RPMI7951 (cell line): ENCODE results near the gene OR52N2. TPM values are rescaled to one million over a fixed set of nuclear protein-coding genes. Genes with fewer than 3 reads are reported as not detected.
A peak's percentile ranks its signal among the peaks of the same experiment; 100 is the strongest.

Experiments used
- DNase-seq: peaks from one replicate; pipeline ENCODE4 v3.0.0-alpha.2; 2012; ENCODE audit warnings: low read depth
- total RNA-seq: library from RNA; depleted of rRNA; stranded (reverse); fragments of >200 nt; shearing (Covaris generic); gene quantifications from 2 replicates; pipeline ENCODE4 v1.2.3, GENCODE V29; 2014; rRNA removed

Gene OR52N2
- total RNA-seq: not detected in 2 replicates

DNA sequence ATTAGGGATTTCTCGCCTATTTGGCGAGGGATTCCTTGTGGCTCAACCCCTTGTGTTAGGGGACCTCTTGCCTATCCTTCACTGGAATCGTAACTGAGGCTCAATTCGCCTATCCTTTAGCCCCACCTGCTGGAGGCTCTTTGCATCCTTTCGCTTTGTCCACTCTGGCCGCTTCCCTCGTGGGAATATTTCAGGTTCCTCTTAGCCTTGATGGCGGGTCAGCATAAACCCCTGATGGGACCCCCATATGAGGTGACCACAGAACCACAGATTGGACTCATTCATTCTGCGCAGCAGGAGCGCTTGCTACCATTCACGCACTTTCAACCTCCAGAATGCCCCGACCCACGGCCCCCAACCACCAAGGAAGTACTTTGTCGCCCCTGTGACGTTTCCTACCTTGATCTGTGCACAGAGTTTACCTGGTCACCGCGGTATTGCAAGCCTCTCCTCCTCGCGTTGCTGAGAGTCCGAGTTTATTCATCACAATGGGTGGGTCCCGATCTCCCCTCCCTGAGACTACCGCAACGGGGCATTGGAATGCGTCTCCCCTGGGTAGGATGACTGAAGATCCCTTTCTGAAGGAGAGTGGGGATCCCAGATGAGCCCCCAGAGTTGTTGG lies at the start of gene OR52N2:
TSS of gene OR52N2 (plus strand) at position 425 of the 622 bp plus-strand sequence. CDS start 11,412 bp downstream, outside the sequence.
- peak; percentile 66 for DNase-seq

DNA sequence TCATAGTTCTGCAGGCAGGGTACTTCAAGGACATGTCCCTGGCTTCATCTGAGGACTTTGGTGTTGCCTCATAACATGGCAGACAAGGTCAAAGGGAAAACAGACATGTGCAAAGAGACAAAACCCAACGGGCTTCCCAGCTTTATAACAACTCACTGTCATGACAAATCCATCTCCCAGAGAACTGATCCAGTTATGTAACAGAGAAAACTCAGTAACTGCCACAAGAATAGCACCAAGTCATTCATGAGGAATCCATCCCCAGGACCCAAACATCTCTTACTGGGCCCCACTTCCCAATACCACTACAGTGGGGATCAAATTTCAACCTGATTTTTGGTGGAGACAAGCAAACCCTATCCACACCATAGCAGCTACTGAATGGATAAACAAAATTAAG lies 41.7 kb upstream of the OR52N2 start:
- peak; percentile 6 for DNase-seq

DNA sequence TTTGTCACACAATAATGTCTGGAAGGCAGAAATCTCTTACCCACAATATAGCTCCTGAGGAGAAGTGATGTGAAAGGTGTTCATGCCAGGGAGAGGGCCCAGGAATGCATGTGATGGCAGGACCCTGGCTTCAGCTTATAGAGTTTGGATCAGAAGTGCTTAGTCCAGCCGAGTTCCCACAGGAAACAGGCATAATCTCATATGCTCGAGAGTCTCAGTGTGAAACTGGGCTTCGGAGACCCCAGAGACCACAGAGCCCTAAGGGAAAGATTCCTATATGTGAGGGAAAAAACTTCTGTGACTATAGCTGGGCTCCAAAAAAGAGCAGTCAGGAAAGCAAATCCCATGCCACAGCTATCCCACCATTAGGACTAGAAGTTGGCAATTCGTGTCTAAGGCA lies 25.5 kb upstream of the OR52N2 start, which contains the start of gene OR52N5:
TSS of gene OR52N5 (minus strand) at position 101 of the 400 bp plus-strand sequence. CDS start 4,721 bp downstream, outside the sequence.
- no peak for DNase-seq

DNA sequence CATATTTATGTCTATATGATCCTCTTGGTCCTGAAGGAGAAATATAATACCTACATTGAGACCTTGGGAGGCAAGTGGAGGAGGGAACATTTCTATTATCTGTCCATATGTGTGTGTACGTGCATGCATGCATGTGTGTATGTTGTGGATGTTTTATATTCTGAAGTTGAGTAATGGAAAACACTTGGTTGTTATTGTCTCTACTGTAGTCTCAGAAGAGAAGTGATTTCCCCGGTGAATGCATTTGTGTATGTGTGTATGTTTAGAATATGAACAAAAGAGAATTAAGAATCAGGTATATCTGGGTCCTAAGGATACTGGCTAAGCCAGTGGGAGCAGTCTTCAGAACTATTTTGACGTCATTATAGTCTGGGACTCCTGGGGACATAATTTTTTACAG lies 17.6 kb upstream of the OR52N2 start, which contains the start of gene OR52N1:
TSS of gene OR52N1 (minus strand) at position 101 of the 400 bp plus-strand sequence. CDS start 2,449 bp downstream, outside the sequence.
- DNase-seq: no peak

DNA sequence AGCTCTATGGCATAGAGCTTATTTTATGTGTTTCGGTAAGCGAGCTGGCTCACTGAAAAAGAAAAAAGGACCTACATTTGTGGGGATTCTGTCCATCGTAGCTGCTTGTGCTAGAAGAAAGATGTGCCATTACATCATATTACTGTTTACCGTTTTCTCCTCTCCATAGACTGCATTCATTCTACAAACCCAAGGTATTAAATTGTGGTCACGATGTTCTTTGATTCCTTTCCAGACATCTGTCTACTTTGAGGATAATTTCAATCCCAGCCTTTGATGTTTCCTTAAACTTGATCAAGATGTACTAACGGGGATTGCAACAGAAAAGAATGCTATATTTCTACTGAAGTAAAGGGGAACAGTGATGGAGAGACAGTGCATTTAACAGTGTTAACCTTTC lies 12.2 kb upstream of the OR52N2 start:
- no peak for DNase-seq

DNA sequence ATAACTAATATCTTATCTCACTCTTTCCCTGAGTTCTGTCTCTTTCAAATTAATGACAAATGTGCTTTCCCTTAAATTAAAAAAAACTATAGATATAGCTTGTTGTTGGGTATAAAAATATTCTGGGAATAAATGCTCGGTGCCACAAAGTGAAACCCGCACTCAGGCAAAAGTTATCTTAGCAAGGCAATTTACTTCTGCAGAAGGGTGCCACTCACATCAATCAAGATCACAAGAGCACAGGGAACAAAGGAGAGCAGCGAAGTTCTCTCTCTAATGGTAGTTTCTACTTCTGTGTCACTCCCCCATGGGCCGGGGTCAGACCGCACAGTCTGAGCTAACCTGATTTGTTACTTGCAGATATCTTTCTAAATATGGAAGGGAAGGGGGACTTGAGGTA lies 4.7 kb upstream of the OR52N2 start:
- no peak for DNase-seq

DNA sequence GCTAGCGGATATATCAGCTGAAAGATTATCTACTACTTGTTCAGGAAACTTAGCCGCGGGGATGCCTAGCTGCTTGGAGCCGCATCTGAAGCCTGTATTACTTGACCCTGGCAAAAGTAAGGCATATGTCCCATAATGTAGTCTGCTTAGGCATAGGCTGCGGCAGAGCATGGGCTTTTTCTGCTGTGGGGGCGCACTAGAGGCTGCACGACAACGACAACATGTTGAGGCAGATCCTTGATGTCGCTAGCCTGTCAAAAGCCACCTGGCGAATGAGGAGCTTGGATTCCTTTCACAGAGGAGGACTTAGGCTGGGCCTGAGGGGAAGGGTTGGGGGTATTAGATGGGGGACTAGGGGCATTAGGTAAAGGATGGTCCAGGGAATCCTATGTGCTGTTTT lies 1.1 kb upstream of the OR52N2 start:
- peak; percentile 10 for DNase-seq

DNA sequence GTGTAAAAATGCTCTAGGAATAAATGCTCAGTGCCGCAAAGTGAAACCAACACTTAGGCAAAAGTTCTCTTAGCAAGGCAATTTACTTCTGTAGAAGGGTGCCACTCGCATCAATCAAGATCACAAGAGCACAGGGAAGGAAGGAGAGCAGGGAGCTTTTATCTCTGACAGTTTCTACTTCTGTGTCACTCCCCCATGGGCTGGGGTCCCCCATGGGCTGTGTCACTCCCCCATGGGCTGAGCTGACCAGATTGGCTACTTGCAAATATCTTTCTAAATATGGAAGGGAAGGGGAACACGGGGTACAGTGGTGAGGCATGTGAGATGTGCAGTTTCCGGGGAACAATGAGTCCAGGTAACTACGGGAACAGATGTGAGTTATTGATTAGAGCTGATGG lies 397 bp downstream of the OR52N2 start:
- peak; percentile 6 for DNase-seq

- DNase-seq: no peak
Measured at GRCh38 chr11:5809905-5810795, 1.4 kb downstream of the OR52N2 start.

DNA sequence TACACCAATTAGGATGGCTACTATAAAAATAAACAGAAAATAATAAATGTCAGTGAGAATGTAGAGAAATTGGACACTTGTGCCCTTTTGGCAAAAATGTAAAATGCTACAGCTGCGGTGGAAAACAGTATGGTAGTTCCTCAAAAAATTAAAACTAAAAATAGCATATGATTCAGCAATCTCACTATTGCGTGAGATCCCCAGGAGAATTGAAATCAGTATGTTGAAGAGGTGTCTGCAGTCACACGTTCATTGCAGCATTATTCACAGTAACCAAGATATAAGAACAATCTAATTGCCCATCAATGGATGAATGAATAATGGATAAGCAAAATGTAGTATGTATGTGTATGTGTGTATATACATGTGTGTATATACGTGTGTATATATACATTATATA lies 6.8 kb downstream of the OR52N2 start:
- peak; percentile 19 for DNase-seq

DNA sequence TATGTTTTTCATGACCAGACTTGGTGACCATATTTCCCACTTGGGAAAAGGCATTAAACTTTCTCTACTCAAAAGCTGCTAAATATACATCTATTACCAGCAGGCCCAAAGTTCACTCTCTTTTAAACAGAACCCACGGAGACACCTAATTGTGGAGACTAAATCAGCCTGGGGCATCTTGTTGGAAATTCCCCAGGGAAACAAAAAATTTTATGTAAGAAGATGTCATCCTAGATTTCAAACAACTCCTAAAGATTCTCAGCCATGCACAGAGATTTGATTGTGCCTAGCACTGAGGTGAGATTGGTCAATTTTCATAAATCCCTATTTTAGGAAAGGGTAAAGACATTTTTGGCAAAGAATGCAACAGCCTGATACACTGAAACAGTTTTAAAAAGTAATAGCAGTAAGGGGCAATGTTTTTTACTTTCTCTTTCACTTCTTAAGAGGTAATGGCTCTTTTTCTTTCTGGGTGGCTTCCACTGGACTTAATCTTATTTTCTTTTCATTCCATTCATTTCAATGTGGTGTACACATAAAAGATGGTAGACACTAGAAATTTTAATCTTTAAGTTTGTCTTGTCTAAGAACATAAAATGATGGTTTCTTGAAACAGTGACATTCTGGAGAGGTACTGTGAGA lies 9.6 kb downstream of the OR52N2 start:
- DNase-seq: peak; percentile 33

DNA sequence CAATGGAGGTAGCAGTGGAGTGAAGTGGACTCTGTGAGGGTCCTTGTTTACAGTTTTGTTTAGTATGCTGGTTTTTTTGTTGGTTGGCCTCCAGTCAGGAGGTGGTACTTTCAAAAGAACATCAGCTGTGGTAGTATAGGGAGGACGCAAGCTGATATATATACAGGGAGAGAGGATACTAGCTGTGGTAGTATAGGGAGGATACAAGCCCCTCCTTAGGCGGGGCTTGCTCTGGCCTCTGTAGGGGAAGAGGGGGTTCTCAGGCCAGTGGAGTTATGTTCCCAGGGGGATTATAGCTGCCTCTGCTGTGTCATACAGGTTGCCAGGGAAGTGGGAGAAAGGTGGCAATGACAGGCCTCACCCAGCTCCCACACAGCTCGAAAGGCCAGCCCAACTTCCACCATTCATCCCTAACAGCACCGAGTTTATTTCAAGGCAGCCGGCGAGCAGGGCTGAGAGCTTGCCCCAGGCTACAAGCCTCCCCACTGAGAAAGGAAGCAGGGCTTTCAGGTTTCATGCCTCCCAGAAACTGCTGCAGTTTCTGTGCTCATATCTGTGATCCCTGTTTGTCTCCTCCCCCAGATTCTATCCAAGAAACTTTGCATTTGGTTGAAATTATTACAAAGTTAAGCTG lies 22.6 kb downstream of the OR52N2 start:
- peak; percentile 19 for DNase-seq

- no peak for DNase-seq
Measured at GRCh38 chr11:5833446-5833845, 24.7 kb downstream of the OR52N2 start.

DNA sequence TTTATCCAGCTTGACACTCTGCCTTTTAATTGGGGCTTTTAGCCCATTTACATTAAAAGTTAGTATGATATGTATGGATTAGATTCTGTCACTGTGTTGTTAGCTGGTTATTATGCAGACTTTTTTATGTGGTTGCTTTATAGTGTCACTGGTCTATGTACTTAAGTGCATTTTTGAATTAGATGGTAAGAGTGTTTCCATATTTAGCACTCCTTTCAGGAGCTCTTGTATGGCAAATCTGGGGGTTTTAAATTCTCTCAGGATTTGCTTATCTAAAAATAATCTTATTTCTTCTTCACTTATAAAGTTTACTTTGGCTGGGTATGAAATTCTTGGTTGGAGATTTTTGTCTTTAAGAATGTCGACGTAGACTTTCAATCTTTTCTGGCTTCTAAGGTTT lies 29.0 kb downstream of the OR52N2 start:
- no peak for DNase-seq

GRCh38 chr11:5841797-5842196 lies 33.1 kb downstream of the OR52N2 start, which contains the start of gene OR52E6:
OR52E6 (minus strand) TSS chr11:5841897; CDS start chr11:5841897, 0 bp downstream.
- DNase-seq: no peak

DNA sequence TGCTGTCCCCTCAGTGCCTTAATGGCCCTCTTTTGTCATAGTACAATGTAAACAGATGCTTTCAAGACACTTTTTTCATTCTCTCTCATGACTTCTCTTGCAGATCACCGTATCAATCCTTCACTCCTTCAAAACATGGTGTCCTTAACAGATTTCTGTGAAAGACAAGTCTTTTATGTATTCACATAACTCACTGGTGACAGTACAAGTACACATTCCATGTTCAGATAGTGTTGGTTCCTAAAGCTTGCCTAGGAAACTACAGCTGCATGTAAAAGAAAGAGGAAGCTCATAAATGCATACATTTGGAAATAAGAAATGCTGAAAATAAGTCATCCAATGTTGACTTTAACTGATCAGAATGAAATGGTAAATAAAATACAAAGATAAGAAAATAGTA lies 38.0 kb downstream of the OR52N2 start:
- no peak for DNase-seq

- DNase-seq: no peak
Measured at GRCh38 chr11:5847711-5848110, 39.0 kb downstream of the OR52N2 start.

- DNase-seq: no peak
Measured at GRCh38 chr11:5851002-5851401, 42.3 kb downstream of the OR52N2 start.

DNA sequence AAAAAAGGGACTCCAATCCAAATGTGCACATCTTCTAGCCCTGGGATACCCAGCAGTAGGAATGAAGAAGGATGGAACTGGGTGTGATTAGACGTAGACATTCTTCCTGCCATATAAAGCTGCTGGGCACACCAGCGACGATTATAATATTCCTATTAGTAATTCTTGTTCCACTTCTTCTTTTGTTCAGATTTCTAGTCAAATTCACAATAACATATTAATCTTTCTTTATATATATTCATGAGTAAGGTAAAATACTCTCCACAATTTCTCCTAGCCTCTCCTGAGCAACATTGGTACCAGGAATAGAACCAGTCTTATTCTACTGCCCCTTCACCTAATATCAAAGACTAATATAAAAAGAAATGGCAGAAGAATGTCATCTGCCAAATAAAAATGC lies 48.9 kb downstream of the OR52N2 start, which contains the start of gene OR52E8:
TSS of gene OR52E8 (minus strand) at position 101 of the 400 bp plus-strand sequence. CDS start at position 101, 0 bp downstream.
- DNase-seq: no peak

DNA sequence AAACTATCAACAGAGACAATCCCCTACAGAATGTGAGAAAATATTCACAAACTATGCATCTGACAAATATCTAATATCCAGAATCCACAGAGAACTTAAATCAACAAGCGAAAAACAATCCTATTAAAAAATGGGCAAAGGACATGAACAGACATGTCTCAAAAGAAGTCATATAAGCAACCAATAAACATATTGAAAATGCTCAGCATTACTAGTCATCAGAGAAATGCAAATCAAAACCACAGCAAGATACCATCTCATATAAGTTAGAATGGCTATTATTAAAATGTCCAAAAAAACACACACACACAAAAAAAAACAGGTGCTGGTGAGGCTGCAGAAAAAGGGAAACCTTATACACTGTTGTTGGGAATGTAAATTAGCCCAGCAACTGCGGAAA lies 57.1 kb downstream of the OR52N2 start:
- no peak for DNase-seq
